DOHH2 (cell line): ENCODE data around the gene ST3GAL2.

Source experiments
- H3F3A ChIP-seq: fragments of 200-600 bp; sonication (generic), shearing (Covaris generic); 2 replicates; pipeline ENCODE4 v1.6.0; 2016; ENCODE audit warnings: antibody characterized with exemption, mild to moderate bottlenecking; ENCODE audit not compliant: control insufficient read depth, insufficient read depth
- H3K27ac ChIP-seq: fragments of 200-600 bp; sonication (generic); 2 replicates; pipeline ENCODE4 v1.5.1; 2014; ENCODE audit warnings: low read depth, mild to moderate bottlenecking, low read length, moderate library complexity
- H3K27me3 ChIP-seq: fragments of 200-600 bp; sonication (generic); 2 replicates; pipeline ENCODE4 v1.6.1; 2014; ENCODE audit warnings: mild to moderate bottlenecking, low read length, mixed read lengths; ENCODE audit not compliant: control insufficient read depth
- H3K36me3 ChIP-seq: fragments of 200-600 bp; sonication (generic); 2 replicates; pipeline ENCODE4 v1.6.1; 2014; ENCODE audit warnings: mild to moderate bottlenecking, low read length, moderate library complexity, mixed read lengths; ENCODE audit not compliant: control insufficient read depth
- H3K4me1 ChIP-seq: fragments of 200-600 bp; sonication (generic); 2 replicates; pipeline ENCODE4 v1.6.1; 2014; ENCODE audit warnings: mild to moderate bottlenecking, low read length, mixed read lengths; ENCODE audit not compliant: control insufficient read depth
- H3K4me2 ChIP-seq: fragments of 200-600 bp; sonication (generic); 2 replicates; pipeline ENCODE4 v1.6.0; 2014; ENCODE audit warnings: mild to moderate bottlenecking, low read length, moderate library complexity
- H3K4me3 ChIP-seq: fragments of 200-600 bp; sonication (generic); 2 replicates; pipeline ENCODE4 v1.5.1; 2014; ENCODE audit warnings: mild to moderate bottlenecking, low read length, mixed read lengths
- H3K79me2 ChIP-seq: fragments of 200-600 bp; sonication (generic); 2 replicates; pipeline ENCODE4 v1.6.1; 2014; ENCODE audit warnings: mild to moderate bottlenecking, low read length, mixed read lengths; ENCODE audit not compliant: control insufficient read depth
- H3K9me2 ChIP-seq: fragments of 200-600 bp; sonication (generic); replicated peaks from 2 replicates; pipeline ENCODE4 v1.6.1; 2014; ENCODE audit warnings: mild to moderate bottlenecking, low read length, mixed read lengths; ENCODE audit not compliant: control insufficient read depth
- H3K9me3 ChIP-seq: fragments of 200-600 bp; sonication (generic); 2 replicates; pipeline ENCODE4 v1.6.1; 2014; ENCODE audit warnings: antibody characterized with exemption, low read length, mixed read lengths; ENCODE audit not compliant: control insufficient read depth, insufficient read depth
- H4K20me1 ChIP-seq: fragments of 200-600 bp; sonication (generic); 2 replicates; pipeline ENCODE4 v1.6.0; 2014; ENCODE audit warnings: low read depth, mild to moderate bottlenecking, antibody characterized with exemption, low read length, moderate library complexity; ENCODE audit not compliant: control insufficient read depth, insufficient read depth
- CTCF ChIP-seq: fragments of 200-600 bp; sonication (generic); IDR thresholded peaks from one replicate; pipeline ENCODE4 v1.5.1; 2014; ENCODE audit warnings: antibody characterized with exemption, mild to moderate bottlenecking, low read depth, low read length; ENCODE audit not compliant: poor library complexity, severe bottlenecking
- EZH2phosphoT487 ChIP-seq: fragments of 200-600 bp; sonication (generic); IDR thresholded peaks from 2 replicates; pipeline ENCODE4 v1.6.1; 2017; ENCODE audit warnings: borderline replicate concordance, mild to moderate bottlenecking, antibody characterized with exemption, low read length, moderate library complexity, mixed read lengths

The ST3GAL2 gene

GRCh38 chr16:70391881-70392481, 46.9 kb downstream of the ST3GAL2 start:
- Histone ChIP-seq H3K4me1 (peaks cover 7% of the 10 kb centered on the region), H3F3A (no peaks in the 10 kb centered on the region), H3K9me2 (no peaks in the 10 kb centered on the region), H3K27me3 (no peaks in the 10 kb centered on the region), H4K20me1 (no peaks in the 10 kb centered on the region), H3K36me3 (peaks cover 53% of the 10 kb centered on the region), H3K27ac (no peak overlapping the region), H3K9me3 (no peaks in the 10 kb centered on the region), H3K79me2 (peaks cover 9% of the 10 kb centered on the region), H3K4me3 (no peak overlapping the region), H3K4me2 (no peak overlapping the region)
- TF ChIP-seq CTCF (no peak), EZH2phosphoT487 (no peak)

GRCh38 chr16:70391446-70391845, 47.5 kb downstream of the ST3GAL2 start:
- Histone ChIP-seq H3F3A (no peaks in the 10 kb centered on the region), H3K4me2 (no peak overlapping the region), H3K4me1 (peaks cover 7% of the 10 kb centered on the region), H3K36me3 (peaks cover 54% of the 10 kb centered on the region), H3K27me3 (no peaks in the 10 kb centered on the region), H3K4me3 (no peak overlapping the region), H3K79me2 (peaks cover 9% of the 10 kb centered on the region), H3K9me2 (no peaks in the 10 kb centered on the region), H3K9me3 (no peaks in the 10 kb centered on the region), H3K27ac (no peak overlapping the region), H4K20me1 (no peaks in the 10 kb centered on the region)
- TF ChIP-seq CTCF (no peak), EZH2phosphoT487 (no peak)

GRCh38 chr16:70390774-70391173, 48.1 kb downstream of the ST3GAL2 start:
- Histone ChIP-seq H3F3A (no peaks in the 10 kb centered on the region), H3K9me2 (no peaks in the 10 kb centered on the region), H3K79me2 (peaks cover 9% of the 10 kb centered on the region), H3K4me1 (peaks cover 7% of the 10 kb centered on the region), H3K9me3 (no peaks in the 10 kb centered on the region), H4K20me1 (no peaks in the 10 kb centered on the region), H3K4me3 (no peak overlapping the region), H3K36me3 (peaks cover 54% of the 10 kb centered on the region), H3K27me3 (no peaks in the 10 kb centered on the region), H3K27ac (no peak overlapping the region), H3K4me2 (no peak overlapping the region)
- no peak for TF ChIP-seq CTCF
- no peak for TF ChIP-seq EZH2phosphoT487
